Measurements from ENCODE around the gene HES5.

DNA sequence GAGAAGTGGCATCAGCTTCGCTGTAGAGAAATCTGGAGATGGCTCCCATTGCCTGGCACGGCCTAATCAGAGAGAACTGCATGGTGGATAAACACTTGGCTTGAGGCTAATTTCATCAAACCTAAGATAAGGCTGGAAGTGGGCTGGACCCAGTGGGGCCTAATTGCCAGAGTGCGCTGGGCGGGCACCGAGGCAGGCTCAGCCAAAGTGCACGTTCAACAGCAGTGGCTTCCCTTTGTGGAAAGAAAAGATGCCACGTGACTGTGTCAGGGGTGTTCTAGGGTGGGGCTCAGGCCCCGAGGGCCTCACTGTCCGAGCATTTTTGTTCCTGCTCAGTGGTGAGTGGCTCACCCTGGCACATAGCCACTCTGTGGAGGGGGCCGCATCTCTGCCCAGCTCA is 48.2 kb downstream of the HES5 start:
- TF ChIP-seq MAFF (IDR thresholded peaks at IDR 0.05; ENCODE audit: low read depth, low read length) (no peak), GMEB1 (CRISPR knock-in tag; IDR thresholded peaks at IDR 0.05; ENCODE audit: borderline replicate concordance) (no peak), GATAD2A (CRISPR knock-in tag; IDR thresholded peaks at IDR 0.05) (no peak), HCFC1 (IDR thresholded peaks at IDR 0.05; ENCODE audit: low read depth, low read length) (no peak)

Measured in HepG2 (cell line).